Stimulated activated naive CD4-positive, alpha-beta T cell treated with Interleukin-2 at 50 U/mL for 16 hours (primary cell): ENCODE measurements around the gene TCHHL1.

Experiments used
- DNase-seq: peaks from one replicate; lab custom pipeline; 2025; lab: John Stamatoyannopoulos, UW

Gene TCHHL1

GRCh38 chr1:152089014-152089674, at the start of gene TCHHL1:
Gene TCHHL1 (minus strand): TSS chr1:152089064. CDS start chr1:152088143, 921 bp downstream.
- no peak for DNase-seq

DNA sequence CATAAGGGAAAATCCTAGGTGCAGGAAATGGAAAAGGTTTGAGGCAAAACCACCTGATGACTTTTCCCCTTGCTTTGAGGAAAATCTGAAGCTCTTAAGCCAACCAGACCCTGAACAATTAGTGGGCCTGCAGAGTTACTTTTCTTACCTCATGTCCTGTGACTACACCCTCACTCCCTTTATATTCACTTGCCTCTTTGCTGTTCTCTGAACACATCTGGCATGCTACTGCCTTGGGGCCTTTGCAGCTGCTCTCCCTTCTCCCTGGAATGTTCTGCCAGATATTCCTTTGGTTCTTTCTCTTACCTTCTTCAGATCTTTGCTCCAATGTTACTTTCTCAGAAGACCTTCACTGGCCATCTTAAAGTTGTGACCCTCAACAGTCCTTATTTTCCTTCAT, 48.4 kb upstream of the TCHHL1 start:
- no peak for DNase-seq

- no peak for DNase-seq
Measured at GRCh38 chr1:152130186-152130585, 41.3 kb upstream of the TCHHL1 start.

DNA sequence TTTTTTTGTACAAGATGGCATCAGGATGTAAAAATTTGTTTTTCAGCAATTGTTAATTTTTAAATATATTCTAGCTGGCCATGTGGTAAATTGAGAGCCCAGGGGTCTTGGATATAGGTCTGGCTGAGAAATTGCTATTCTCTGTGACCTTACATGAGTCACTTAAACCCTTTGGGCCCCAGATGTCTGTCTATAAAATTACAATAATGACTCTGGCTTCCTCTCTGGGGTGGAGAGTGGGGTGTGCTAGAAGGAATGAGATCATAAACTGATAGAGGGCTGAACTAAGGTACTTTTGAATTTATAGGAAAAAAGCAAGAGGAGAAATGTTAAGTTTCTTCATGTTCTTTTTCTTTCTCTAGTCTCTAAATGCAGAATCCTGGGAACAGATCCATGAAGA, 38.8 kb upstream of the TCHHL1 start:
- DNase-seq = no peak

- DNase-seq = no peak
Measured at GRCh38 chr1:152125834-152126443, 37.1 kb upstream of the TCHHL1 start.

DNA sequence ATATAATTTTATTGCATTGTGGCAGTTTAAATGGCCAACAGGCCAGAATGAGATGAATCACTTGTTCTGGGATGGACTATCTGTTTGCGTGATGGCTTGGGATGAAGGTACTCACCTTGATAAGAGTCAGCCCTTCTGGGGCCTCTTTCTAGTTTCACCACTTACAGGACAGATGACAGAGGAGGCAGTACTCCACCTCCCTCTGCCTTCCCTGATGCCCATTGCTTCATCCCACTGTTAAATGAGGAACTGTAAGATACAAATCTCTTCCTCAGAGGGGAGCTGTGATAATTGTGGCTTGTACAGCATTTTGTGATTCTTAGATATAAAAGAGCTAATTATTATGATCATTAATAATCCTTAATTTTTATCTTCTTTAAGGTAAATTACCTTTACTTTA, 30.1 kb upstream of the TCHHL1 start:
- no peak for DNase-seq

DNA sequence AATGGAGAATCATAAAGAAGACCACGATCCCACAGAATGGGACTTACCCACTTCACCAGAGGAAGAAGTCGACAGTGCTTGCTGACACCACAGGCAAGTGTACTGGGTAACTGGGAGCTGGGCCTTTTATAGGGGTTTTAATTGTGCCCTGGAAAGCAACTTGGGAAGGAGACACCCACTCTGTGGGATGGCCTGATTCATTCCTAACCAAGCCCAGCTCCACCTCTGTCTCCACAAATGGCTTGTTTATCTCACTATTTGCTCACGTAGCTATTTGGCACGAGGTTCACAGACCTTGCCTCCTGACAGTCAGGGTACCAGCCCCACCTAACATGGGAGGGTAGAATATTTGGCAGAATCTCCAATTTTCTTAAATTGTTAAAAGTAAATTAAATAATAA, 26.5 kb upstream of the TCHHL1 start, which contains the start of gene TCHH:
Gene TCHH, minus strand, starts transcription at position 101 of the 400 bp plus-strand sequence. CDS start 1,364 bp downstream, outside the sequence.
- no peak for DNase-seq

DNA sequence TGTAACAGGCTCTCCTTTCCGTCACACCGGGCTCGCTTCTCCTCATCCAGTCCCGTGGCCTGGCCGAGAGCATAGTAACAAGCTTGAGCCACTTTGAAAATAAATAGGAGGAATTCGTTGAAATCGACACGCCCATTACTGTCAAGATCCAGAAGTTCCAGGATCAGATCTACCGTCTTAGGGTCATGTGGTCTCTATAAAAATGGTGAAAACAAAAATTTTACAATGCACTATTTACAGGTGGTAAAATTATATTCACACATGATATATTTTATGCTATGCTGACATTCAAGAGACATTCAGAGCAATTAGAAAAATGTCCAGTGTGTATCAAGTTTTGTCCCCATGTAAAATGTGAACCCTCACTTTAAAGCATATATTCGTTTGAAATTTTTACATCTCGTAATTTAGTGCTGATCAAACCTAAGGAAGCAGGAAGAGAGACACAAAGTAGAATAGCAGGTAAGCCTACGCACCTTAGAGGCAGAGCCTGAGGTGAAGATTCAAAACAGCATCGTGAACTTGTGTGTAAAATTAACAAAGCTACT, 24.1 kb upstream of the TCHHL1 start:
- no peak for DNase-seq

GRCh38 chr1:152112101-152112884, 23.4 kb upstream of the TCHHL1 start:
- DNase-seq = no peak

- peak; percentile 8 for DNase-seq
Measured at GRCh38 chr1:152111515-152111968, 22.7 kb upstream of the TCHHL1 start.

- peak; percentile 13 for DNase-seq
Measured at GRCh38 chr1:152110860-152111514, 22.1 kb upstream of the TCHHL1 start.

GRCh38 chr1:152110365-152110859, 21.5 kb upstream of the TCHHL1 start:
- peak; percentile 2 for DNase-seq

DNA sequence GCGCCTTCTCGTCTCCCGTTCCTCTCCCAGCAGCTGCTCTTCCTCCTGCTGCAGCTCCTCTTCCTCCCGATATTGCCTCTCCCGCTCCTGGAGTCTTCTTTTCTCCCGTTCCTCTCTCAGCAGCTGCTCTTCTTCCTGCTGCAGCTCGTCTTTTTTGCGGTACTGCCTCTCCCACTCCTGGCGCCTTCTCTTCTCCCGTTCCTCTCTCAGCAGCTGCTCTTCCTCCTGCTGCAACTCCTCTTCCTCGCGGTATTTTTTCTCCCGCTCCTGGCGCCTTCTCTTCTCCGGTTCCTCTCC, 21.1 kb upstream of the TCHHL1 start:
- no peak for DNase-seq

- DNase-seq = no peak
Measured at GRCh38 chr1:152109231-152109997, 20.6 kb upstream of the TCHHL1 start.

DNA sequence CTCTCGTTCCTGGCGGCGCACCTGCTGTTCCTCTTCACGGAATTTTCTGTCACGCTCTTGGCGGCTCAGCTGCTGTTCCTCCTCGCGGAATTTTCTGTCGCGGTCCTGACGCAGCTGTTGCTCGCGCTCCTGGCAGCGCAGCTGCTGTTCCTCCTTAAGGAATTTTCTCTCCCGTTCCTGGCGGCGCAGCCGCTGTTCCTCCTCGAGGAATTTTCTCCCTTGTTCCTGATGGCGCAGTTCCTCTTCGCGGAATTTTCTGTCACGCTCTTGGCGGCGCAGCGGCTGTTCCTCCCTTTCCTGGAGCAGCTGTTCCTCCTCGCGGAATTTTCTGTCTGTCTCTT, 20.0 kb upstream of the TCHHL1 start:
- no peak for DNase-seq

DNA sequence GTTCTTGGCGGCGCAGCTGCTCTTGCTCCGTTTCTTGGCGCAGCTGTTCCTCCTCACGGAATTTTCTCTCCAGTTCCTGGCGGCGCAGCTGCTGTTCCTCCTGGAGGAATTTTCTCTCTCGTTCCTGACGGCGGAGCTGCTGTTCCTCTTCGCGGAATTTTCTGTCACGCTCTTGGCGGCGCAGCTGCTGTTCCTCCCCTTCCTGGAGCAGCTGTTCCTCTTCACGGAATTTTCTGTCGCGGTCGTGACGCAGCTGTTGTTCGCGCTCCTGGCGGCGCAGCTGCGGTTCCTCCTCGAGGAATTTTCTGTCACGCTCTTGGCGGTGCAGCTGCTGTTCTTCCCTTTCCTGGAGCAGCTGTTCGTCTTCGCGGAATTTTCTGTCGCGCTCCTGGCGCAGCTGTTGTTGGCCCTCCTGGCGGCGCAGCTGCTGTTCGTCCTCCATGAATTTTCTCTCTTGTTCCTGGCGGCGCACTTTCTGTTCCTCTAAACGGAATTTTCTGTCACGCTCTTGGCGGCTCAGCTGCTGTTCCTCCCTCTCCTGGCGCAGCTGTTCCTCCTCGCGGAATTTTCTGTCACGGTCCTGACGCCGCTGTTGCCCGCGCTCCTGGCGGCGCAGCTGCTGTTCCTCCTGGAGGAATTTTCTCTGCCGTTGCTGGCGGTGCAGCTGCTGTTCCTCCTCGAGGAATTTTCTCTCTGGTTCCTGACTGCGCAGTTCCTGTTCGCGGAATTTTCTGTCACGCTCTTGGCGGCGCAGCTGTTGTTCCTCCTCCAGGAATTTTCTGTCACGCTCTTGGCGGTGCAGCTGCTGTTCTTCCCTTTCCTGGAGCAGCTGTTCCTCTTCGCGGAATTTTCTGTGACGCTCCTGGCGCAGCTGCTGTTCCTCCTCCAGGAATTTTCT, 19.4 kb upstream of the TCHHL1 start:
- no peak for DNase-seq

GRCh38 chr1:152107031-152107983, 18.4 kb upstream of the TCHHL1 start:
- no peak for DNase-seq

- DNase-seq = no peak
Measured at GRCh38 chr1:152104854-152105253, 16.0 kb upstream of the TCHHL1 start.

DNA sequence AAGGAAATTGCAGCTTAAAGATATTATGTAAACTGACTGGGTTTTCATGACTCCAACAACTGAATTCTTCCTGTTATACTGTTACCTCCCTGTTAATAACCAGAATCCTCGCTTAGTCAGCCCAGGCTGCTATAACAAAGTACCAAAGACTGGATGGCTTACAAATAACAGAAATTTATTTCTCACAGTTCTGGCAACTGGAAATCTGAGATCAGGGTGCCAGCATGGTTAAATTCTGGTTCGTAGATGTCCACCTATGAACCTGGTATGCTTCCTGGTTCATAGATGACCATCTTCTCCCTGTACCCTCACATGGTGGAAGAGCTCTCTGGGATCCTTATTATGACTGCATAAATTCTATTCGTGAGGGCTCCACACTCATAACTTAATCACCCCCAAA, 8.1 kb upstream of the TCHHL1 start:
- DNase-seq = no peak
